HepG2 (cell line): ENCODE measurements around the gene MINDY1.

ENCODE experiments used
- EZH2 ChIP-seq: conservative IDR thresholded peaks from 2 replicates; pipeline ENCODE4 v1.6.1; 2012; ENCODE audit warnings: mild to moderate bottlenecking, low read depth, low read length, moderate library complexity
- FLYWCH1 ChIP-seq: sonication (generic); formaldehyde crosslinking; IDR thresholded peaks from 2 replicates; pipeline ENCODE4 v1.8.1; 2023; ENCODE audit warnings: mild to moderate bottlenecking, missing genetic modification reagents
- MAZ ChIP-seq, 2 experiments: sonication (generic) in 1 of 2; formaldehyde crosslinking in 1 of 2; IDR thresholded peaks; 2 replicates each; pipeline versions ENCODE4 v1.5.0 to v1.6.1; 2012 to 2020; ENCODE audit warnings: low read depth in 2 of 2, mild to moderate bottlenecking in 2 of 2, borderline replicate concordance in 1 of 2, improper control_type of control experiment in 1 of 2, low read length in 1 of 2, missing genetic modification reagents in 1 of 2, moderate library complexity in 1 of 2
- PHF21A ChIP-seq: sonication (generic); formaldehyde crosslinking; IDR thresholded peaks from 2 replicates; pipeline ENCODE4 v1.5.0; 2020; ENCODE audit warnings: mild to moderate bottlenecking, missing genetic modification reagents
- SNRNP70 ChIP-seq: fragments of 200-400 bp; formaldehyde crosslinking; IDR thresholded peaks from 2 replicates; pipeline ENCODE4 v1.6.1; 2017; ENCODE audit warnings: mild to moderate bottlenecking, low read depth, low read length, moderate library complexity
- TFAP4 ChIP-seq: sonication (generic); IDR thresholded peaks from 2 replicates; pipeline ENCODE4 v1.6.1; 2016; ENCODE audit warnings: low read depth, borderline replicate concordance
- ZBTB21 ChIP-seq: sonication (generic); formaldehyde crosslinking; IDR thresholded peaks from 2 replicates; pipeline ENCODE4 v1.4.0; 2020; ENCODE audit warnings: missing genetic modification reagents
- ZFP36 ChIP-seq: fragments of 150-350 bp; IDR thresholded peaks from 2 replicates; pipeline ENCODE4 v1.6.1; 2018; ENCODE audit warnings: borderline replicate concordance, low read length, low read depth; ENCODE audit not compliant: partially characterized antibody
- ZNF513 ChIP-seq: sonication (generic); formaldehyde crosslinking; conservative IDR thresholded peaks from 2 replicates; pipeline ENCODE4 v1.5.0; 2020; ENCODE audit warnings: missing genetic modification reagents
- ZZZ3 ChIP-seq: sonication (generic); formaldehyde crosslinking; IDR thresholded peaks from 2 replicates; pipeline ENCODE4 v1.4.0; 2020; ENCODE audit warnings: missing genetic modification reagents, mild to moderate bottlenecking, borderline replicate concordance

- TF ChIP-seq EZH2 (no peak), PHF21A (CRISPR knock-in tag) (no peak), MAZ (IDR thresholded peaks at IDR 0.05; ENCODE audit: borderline replicate concordance, low read depth, low read length) (no peak), MAZ (CRISPR knock-in tag; IDR thresholded peaks at IDR 0.05; ENCODE audit: low read depth) (no peak), TFAP4 (no peak), ZBTB21 (CRISPR knock-in tag) (no peak), ZFP36 (no peak), ZNF513 (CRISPR knock-in tag) (no peak), FLYWCH1 (CRISPR knock-in tag) (no peak), ZZZ3 (CRISPR knock-in tag) (no peak), SNRNP70 (no peak)
These were observed 42.8 kb upstream of the MINDY1 start for GRCh38 chr1:151049458-151049857.
